Mesothelial cell of epicardium (in vitro differentiated cells): ENCODE results near the gene SRSF10. TPM values are rescaled to one million over a fixed set of nuclear protein-coding genes. Genes with fewer than 3 reads are reported as not detected.

Experiments used
- DNase-seq, 2 experiments: peaks; one replicate each; pipeline ENCODE4 v3.0.0; 2021; ENCODE audit warnings: low spot score in 2 of 2; ENCODE audit not compliant: unreplicated experiment in 2 of 2
- H3K27ac Mint-ChIP-seq: 2 replicates; pipeline ENCODE4 v1.8.0; 2021; ENCODE audit warnings: mixed read lengths
- H3K27me3 Mint-ChIP-seq: 2 replicates; pipeline ENCODE4 v1.8.0; 2021; ENCODE audit warnings: low read depth, mixed read lengths
- H3K36me3 Mint-ChIP-seq: 2 replicates; pipeline ENCODE4 v1.8.0; 2021; ENCODE audit warnings: mixed read lengths
- H3K4me1 Mint-ChIP-seq: 2 replicates; pipeline ENCODE4 v1.8.0; 2021; ENCODE audit warnings: mixed read lengths
- H3K4me3 Mint-ChIP-seq: 2 replicates; pipeline ENCODE4 v1.8.0; 2021; ENCODE audit warnings: mild to moderate bottlenecking, moderate library complexity, mixed read lengths
- H3K9me3 Mint-ChIP-seq: 2 replicates; pipeline ENCODE4 v1.8.0; 2021; ENCODE audit warnings: mixed read lengths
- total RNA-seq: library from RNA; stranded (reverse); gene quantifications from 3 replicates; pipeline ENCODE4 v1.2.1, GENCODE V29; 2021
- TF ChIP-seq, protein P1 (sequence below): fragments of 200-600 bp; sonication (generic); IDR thresholded peaks from one replicate; pipeline ENCODE4 v1.5.0; 2021; ENCODE audit warnings: antibody characterized with exemption; ENCODE audit not compliant: unreplicated experiment

The SRSF10 gene
- total RNA-seq, 1 donor from 2014 or later, result 201 TPM

DNA sequence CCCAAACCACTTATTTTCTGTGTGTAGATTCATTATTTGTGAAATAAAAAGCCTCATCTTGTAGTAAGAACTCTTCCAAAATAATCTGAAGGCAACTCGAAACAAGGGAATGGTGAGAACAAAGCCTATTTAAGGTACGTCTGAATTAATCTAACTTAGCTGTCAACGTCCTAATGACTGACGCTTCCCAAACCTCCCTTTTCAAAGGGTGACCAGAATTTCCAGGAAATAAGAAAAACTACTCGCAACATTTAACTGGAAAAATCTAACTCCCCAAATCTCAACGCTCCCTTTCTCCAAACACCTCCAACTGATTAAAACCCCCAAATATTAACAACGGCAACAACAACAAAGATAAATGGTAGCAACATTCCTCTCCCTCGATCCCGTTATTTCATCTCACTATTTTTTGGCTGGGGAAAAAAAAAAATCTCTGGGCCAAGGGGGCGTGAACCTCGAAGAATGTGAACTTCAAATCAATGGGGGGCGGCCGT, 693 bp downstream of the SRSF10 start:
- peaks cover 61% of the 10 kb centered on the region for H3K4me1 Mint-ChIP-seq
- no peaks in the 10 kb centered on the region for H3K9me3 Mint-ChIP-seq
- no peak for DNase-seq
- TF ChIP-seq, protein P1, sequence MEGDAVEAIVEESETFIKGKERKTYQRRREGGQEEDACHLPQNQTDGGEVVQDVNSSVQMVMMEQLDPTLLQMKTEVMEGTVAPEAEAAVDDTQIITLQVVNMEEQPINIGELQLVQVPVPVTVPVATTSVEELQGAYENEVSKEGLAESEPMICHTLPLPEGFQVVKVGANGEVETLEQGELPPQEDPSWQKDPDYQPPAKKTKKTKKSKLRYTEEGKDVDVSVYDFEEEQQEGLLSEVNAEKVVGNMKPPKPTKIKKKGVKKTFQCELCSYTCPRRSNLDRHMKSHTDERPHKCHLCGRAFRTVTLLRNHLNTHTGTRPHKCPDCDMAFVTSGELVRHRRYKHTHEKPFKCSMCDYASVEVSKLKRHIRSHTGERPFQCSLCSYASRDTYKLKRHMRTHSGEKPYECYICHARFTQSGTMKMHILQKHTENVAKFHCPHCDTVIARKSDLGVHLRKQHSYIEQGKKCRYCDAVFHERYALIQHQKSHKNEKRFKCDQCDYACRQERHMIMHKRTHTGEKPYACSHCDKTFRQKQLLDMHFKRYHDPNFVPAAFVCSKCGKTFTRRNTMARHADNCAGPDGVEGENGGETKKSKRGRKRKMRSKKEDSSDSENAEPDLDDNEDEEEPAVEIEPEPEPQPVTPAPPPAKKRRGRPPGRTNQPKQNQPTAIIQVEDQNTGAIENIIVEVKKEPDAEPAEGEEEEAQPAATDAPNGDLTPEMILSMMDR, result no peak
- H3K4me3 Mint-ChIP-seq, result peak overlapping the region; percentile 87
- H3K27ac Mint-ChIP-seq, result peak overlapping the region; percentile 93
- peaks cover 8% of the 10 kb centered on the region for H3K36me3 Mint-ChIP-seq
- no peaks in the 10 kb centered on the region for H3K27me3 Mint-ChIP-seq

DNA sequence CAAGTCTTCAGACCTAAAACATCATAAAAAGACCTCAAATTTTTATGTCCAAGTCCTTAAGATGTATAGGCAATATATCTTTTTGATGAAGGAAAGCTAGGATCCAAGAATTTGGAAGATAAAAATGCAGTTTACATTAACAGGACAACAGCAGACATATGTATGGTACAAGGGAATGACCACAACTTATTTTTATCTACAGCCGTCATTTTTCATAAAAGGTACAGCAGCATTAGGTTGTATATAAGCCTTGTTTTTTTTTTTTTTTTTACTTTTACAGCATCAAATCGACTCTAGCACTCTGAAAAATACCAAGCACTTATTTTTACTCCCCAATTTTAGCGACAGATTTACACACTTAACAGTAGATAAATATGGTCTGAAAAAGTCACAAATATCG, 1.3 kb downstream of the SRSF10 start:
- H3K36me3 Mint-ChIP-seq, result peaks cover 12% of the 10 kb centered on the region
- TF ChIP-seq, protein P1, result no peak

DNA sequence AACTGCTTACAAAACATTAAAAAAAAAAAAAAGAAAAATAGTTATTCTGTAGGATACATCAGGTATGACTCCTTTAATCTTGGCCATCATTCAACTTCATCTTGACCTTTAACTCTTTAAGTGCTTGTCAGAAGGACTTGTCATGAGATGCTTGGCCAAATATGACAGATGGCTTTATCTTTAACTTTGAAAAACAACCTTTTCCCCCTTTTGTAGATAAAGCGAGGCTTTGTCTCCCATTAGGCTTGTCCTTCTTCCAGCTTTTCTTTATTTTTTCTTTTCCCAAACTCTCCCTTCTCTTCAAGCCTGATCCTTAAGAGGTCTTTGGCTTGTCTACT, 2.3 kb downstream of the SRSF10 start:
- H3K9me3 Mint-ChIP-seq, result no peaks in the 10 kb centered on the region

More for the DNA sequence above, 1.3 kb downstream of the SRSF10 start:
- Mint-ChIP-seq H3K27me3 (no peaks in the 10 kb centered on the region), H3K4me3 (peak overlapping the region; percentile 87), H3K27ac (peak overlapping the region; percentile 93), H3K9me3 (no peaks in the 10 kb centered on the region), H3K4me1 (peaks cover 58% of the 10 kb centered on the region)
- no peak for DNase-seq

DNA sequence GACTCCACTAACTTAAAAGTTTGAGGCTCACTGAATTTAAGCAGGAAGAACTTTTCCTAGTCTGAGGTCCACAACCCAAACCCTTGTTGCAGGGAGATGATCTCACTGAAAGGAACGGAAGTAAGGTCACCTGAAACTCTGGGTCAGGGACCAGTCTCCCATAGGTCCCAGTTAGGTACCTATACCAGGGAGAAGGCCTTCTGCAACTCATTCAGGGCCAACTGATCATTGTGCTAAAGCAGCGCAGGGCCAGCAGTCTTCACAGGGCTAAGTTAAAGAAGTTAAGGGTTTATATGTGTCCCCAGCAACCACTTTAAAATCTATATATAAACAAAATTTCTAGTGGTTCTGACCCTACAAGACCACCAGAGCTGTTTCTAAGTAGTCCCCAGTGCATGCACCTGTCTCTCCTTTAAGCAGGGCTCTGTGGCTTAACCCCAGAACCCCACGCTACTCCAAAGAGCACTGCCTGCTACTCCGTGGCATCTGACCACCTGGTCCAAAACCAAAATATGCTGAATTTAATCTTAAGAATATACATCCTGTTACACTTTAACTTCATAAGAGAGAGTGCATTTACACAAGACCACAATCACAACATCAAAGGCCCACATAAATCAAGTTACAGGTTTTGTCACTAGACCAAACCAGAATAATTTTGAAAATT, 2.8 kb downstream of the SRSF10 start:
- peak overlapping the region; percentile 54 for H3K4me3 Mint-ChIP-seq
- H3K36me3 Mint-ChIP-seq, result peaks cover 16% of the 10 kb centered on the region
- H3K27ac Mint-ChIP-seq, result peak overlapping the region; percentile 70
- no peak for DNase-seq
- TF ChIP-seq, protein P1, result no peak
- peaks cover 51% of the 10 kb centered on the region for H3K4me1 Mint-ChIP-seq
- H3K9me3 Mint-ChIP-seq, result no peaks in the 10 kb centered on the region
- H3K27me3 Mint-ChIP-seq, result no peaks in the 10 kb centered on the region

More for the DNA sequence above, 2.3 kb downstream of the SRSF10 start:
- Mint-ChIP-seq H3K4me3 (peak overlapping the region; percentile 87), H3K4me1 (peaks cover 54% of the 10 kb centered on the region), H3K27me3 (no peaks in the 10 kb centered on the region), H3K36me3 (peaks cover 16% of the 10 kb centered on the region), H3K27ac (peak overlapping the region; percentile 70)
- TF ChIP-seq, protein P1, result no peak
- DNase-seq, result no peak

DNA sequence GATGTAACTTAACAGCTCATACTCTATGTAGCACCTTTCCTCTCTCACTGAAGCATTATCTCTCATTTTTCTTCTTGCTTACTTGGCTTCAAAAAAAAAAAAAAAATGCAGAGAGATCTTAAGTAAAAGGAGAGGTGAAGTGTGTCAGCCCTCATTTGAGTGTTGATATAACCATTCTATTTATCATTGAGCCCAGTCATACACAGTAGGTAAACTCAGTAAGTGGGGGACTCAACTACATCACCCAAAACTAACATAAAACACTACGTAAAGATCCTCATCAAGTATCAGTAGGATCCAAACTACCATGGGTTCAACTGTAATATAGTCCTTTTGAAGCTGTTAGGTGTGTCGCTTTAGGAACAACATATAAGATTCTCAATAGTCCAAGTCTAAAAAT, 12.3 kb downstream of the SRSF10 start:
- H3K9me3 Mint-ChIP-seq, result no peaks in the 10 kb centered on the region
- no peak for DNase-seq
- no peak overlapping the region for H3K4me3 Mint-ChIP-seq
- no peaks in the 10 kb centered on the region for H3K27me3 Mint-ChIP-seq
- H3K36me3 Mint-ChIP-seq, result peaks cover 36% of the 10 kb centered on the region
- H3K4me1 Mint-ChIP-seq, result peaks cover 16% of the 10 kb centered on the region
- H3K27ac Mint-ChIP-seq, result no peak overlapping the region
- TF ChIP-seq, protein P1, result no peak
